ENCODE results near the gene OGFOD2. TPM values are rescaled to one million over a fixed set of nuclear protein-coding genes. Genes with fewer than 3 reads are reported as not detected.

The OGFOD2 gene
- total and polyA plus RNA-seq, 2 of the 13 experiments (the other 11 are each of a cell fraction or from before 2014, with no cell fraction given) = 13.2 to 14.6 TPM

DNA sequence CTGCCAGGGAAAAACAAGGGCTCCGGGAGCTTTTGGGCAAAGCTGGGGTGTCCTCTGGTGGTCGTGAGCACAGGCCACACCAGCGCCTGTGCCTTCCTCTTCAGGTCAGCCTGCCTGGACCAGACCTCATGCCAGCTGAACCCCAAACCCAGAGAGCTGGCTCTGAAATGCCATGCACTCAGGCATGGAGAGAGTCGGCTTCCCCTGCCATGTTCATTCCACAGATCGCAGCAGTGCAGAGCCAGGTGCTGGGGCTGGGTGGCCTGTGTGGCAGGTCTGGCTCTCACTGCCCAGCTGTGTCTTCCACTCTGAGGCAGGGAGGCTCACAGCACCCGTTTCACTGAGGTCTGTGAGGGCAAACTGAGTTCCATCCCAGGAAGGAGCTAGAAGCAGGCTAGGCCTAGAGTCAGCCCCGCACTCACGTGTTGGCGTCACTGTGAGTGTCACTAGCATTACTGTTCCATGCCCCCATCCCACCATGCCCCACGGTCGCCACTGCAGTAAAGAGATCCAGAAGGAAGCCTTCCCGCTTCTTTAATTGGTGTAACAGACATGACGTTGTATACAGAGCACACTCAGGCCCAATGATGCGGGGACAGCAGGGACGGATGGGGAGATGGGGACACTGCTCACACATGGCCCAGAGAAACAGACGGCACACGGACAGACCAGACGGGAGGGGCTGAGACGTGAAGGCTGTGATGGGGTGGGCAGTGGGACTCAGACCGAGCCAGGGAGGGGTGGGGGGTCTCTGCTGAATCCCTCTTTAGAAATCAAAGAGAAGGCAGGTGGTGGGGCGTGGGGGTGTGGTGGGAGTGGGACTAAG lies 8.1 kb downstream of the OGFOD2 start (continued):
- TF ChIP-seq GZF1 (CRISPR knock-in tag; IDR thresholded peaks at IDR 0.05) = no peak
- TF ChIP-seq NPAS2 (CRISPR knock-in tag; IDR thresholded peaks at IDR 0.05; ENCODE audit: borderline replicate concordance) = no peak
- peak; percentile 82 for TF ChIP-seq AGO2 (optimal IDR thresholded peaks at IDR 0.05; ENCODE audit: low read depth, low read length)
- TF ChIP-seq BCL3 (CRISPR knock-in tag; IDR thresholded peaks at IDR 0.05) = no peak
- TF ChIP-seq ZNF143 (CRISPR knock-in tag; IDR thresholded peaks at IDR 0.05) = no peak
- no peak for TF ChIP-seq ZSCAN12 (CRISPR knock-in tag; IDR thresholded peaks at IDR 0.05)
- TF ChIP-seq THYN1 (CRISPR knock-in tag; IDR thresholded peaks at IDR 0.05; ENCODE audit: borderline replicate concordance, low read depth) = no peak
- TF ChIP-seq, protein P1, sequence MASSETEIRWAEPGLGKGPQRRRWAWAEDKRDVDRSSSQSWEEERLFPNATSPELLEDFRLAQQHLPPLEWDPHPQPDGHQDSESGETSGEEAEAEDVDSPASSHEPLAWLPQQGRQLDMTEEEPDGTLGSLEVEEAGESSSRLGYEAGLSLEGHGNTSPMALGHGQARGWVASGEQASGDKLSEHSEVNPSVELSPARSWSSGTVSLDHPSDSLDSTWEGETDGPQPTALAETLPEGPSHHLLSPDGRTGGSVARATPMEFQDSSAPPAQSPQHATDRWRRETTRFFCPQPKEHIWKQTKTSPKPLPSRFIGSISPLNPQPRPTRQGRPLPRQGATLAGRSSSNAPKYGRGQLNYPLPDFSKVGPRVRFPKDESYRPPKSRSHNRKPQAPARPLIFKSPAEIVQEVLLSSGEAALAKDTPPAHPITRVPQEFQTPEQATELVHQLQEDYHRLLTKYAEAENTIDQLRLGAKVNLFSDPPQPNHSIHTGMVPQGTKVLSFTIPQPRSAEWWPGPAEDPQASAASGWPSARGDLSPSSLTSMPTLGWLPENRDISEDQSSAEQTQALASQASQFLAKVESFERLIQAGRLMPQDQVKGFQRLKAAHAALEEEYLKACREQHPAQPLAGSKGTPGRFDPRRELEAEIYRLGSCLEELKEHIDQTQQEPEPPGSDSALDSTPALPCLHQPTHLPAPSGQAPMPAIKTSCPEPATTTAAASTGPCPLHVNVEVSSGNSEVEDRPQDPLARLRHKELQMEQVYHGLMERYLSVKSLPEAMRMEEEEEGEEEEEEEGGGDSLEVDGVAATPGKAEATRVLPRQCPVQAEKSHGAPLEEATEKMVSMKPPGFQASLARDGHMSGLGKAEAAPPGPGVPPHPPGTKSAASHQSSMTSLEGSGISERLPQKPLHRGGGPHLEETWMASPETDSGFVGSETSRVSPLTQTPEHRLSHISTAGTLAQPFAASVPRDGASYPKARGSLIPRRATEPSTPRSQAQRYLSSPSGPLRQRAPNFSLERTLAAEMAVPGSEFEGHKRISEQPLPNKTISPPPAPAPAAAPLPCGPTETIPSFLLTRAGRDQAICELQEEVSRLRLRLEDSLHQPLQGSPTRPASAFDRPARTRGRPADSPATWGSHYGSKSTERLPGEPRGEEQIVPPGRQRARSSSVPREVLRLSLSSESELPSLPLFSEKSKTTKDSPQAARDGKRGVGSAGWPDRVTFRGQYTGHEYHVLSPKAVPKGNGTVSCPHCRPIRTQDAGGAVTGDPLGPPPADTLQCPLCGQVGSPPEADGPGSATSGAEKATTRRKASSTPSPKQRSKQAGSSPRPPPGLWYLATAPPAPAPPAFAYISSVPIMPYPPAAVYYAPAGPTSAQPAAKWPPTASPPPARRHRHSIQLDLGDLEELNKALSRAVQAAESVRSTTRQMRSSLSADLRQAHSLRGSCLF (CRISPR knock-in tag; IDR thresholded peaks at IDR 0.05; ENCODE audit: borderline replicate concordance) = no peak
- TF ChIP-seq TOE1 (CRISPR knock-in tag; IDR thresholded peaks at IDR 0.05) = no peak
- TF ChIP-seq BHLHE40 (IDR thresholded peaks at IDR 0.05; ENCODE audit: low read length) = no peak
- no peak for TF ChIP-seq SIN3A (IDR thresholded peaks at IDR 0.05; ENCODE audit: borderline replicate concordance, low read depth, low read length)
- no peak for TF ChIP-seq HMGXB3 (CRISPR knock-in tag; IDR thresholded peaks at IDR 0.05; ENCODE audit: borderline replicate concordance)
- no peak for TF ChIP-seq ELF4 (CRISPR knock-in tag; IDR thresholded peaks at IDR 0.05; ENCODE audit: borderline replicate concordance)
- no peak for TF ChIP-seq ARNT (IDR thresholded peaks at IDR 0.05)

Measured in HepG2 (cell line).